ENCODE measurements around the gene AVPR2. TPM values are rescaled to one million over a fixed set of nuclear protein-coding genes. Genes with fewer than 3 reads are reported as not detected.

The AVPR2 gene
- total RNA-seq, 1 experiment from 2014 or later, result not detected

GRCh38 chrX:153909980-153910360 is 5.5 kb downstream of the AVPR2 start:
- H2AFZ ChIP-seq (ENCODE audit: low read depth, low read length, poor library complexity, severe bottlenecking), result no peak overlapping the region
- H3K36me3 ChIP-seq (ENCODE audit: control insufficient read depth in 1 of 2, insufficient read depth in 2 of 2, low read length in 2 of 2), result no peaks in the 10 kb centered on the region
- intact Hi-C loops (cut with micrococcal nuclease), result no loop called here
- ChIA-PET POLR2A (no interaction called here), CTCF (no interaction called here), RAD21 (ENCODE audit: low non-redundant PET in 1 of 2, low total read pairs in 2 of 2, uncharacterized antibody in 2 of 2, unreplicated experiment in 2 of 2) (no interaction called here)
- no peak overlapping the region for H3K4me2 ChIP-seq (ENCODE audit: low read length)
- no peaks in the 10 kb centered on the region for H3K9me2 ChIP-seq (ENCODE audit: insufficient read depth)
- no peaks in the 10 kb centered on the region for H4K20me1 ChIP-seq (ENCODE audit: insufficient read depth)
- no peak overlapping the region for H3K4me3 ChIP-seq (replicated peaks in 1 of 2; ENCODE audit: low read depth in 1 of 2, low read length in 2 of 2)
- H3K9me3 ChIP-seq (ENCODE audit: control insufficient read depth in 1 of 2, insufficient read depth in 1 of 2, low read depth in 1 of 2, low read length in 2 of 2), result no peaks in the 10 kb centered on the region
- DNase-seq (ENCODE audit: low read depth, low spot score) (no peak), ATAC-seq (no peak)
- H3K27me3 ChIP-seq (ENCODE audit: insufficient read depth, low read length), result no peaks in the 10 kb centered on the region
- no peaks in the 10 kb centered on the region for H3K4me1 ChIP-seq (ENCODE audit: control insufficient read depth in 1 of 2, insufficient read depth in 2 of 2, low read length in 2 of 2)
- H3K9ac ChIP-seq (ENCODE audit: low read length), result no peak overlapping the region
- H3K27ac ChIP-seq (ENCODE audit: low read depth, low read length), result no peak overlapping the region
- no TSS peak for BruUV-seq (replicated peaks)
- H3K79me2 ChIP-seq (ENCODE audit: insufficient read depth, low read length), result no peaks in the 10 kb centered on the region
- TF ChIP-seq SP1 (IDR thresholded peaks at IDR 0.05; ENCODE audit: low read depth) (no peak), REST (IDR thresholded peaks at IDR 0.05; ENCODE audit: low read depth) (no peak), RAD21 (IDR thresholded peaks at IDR 0.05; ENCODE audit: low read depth) (no peak), ZFX (IDR thresholded peaks at IDR 0.05) (no peak), SIN3A (IDR thresholded peaks at IDR 0.05; ENCODE audit: low read depth) (no peak), ZNF274 (IDR thresholded peaks at IDR 0.05; ENCODE audit: low read depth, low read length) (no peak)

- no peak overlapping the region for H2AFZ ChIP-seq (ENCODE audit: low read depth, low read length, poor library complexity, severe bottlenecking)
- TF ChIP-seq SP1 (IDR thresholded peaks at IDR 0.05; ENCODE audit: low read depth) (no peak), FOSL1 (IDR thresholded peaks at IDR 0.05; ENCODE audit: low read depth) (no peak), POLR2AphosphoS5 (IDR thresholded peaks at IDR 0.05; ENCODE audit: low read depth, low read length) (no peak), CBX3 (IDR thresholded peaks at IDR 0.05; ENCODE audit: low read depth) (no peak), CEBPB (IDR thresholded peaks at IDR 0.05; ENCODE audit: low read depth) (no peak), YY1 (IDR thresholded peaks at IDR 0.05; ENCODE audit: extremely low read depth, insufficient replicate concordance, low read depth, low read length) (no peak), SRF (IDR thresholded peaks at IDR 0.05; ENCODE audit: low read depth) (no peak), EZH2 (IDR thresholded peaks at IDR 0.05) (no peak)
- TF ChIP-seq, protein P1, sequence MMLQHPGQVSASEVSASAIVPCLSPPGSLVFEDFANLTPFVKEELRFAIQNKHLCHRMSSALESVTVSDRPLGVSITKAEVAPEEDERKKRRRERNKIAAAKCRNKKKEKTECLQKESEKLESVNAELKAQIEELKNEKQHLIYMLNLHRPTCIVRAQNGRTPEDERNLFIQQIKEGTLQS (IDR thresholded peaks at IDR 0.05), result no peak
- TF ChIP-seq, protein P2, sequence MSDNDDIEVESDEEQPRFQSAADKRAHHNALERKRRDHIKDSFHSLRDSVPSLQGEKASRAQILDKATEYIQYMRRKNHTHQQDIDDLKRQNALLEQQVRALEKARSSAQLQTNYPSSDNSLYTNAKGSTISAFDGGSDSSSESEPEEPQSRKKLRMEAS (IDR thresholded peaks at IDR 0.05), result no peak
- no peak overlapping the region for H3K4me3 ChIP-seq (replicated peaks in 1 of 2; ENCODE audit: low read depth in 1 of 2, low read length in 2 of 2)
- ChIA-PET POLR2A (interaction anchor here (0.7 kb wide), 1 partner anchor 11 kb away, joined by 3 read pairs; no protein-coding TSS in a partner anchor), CTCF (interaction anchor here (0.7 kb wide), 1 partner anchor 984 kb away, joined by 3 read pairs; no protein-coding TSS in a partner anchor), RAD21 (ENCODE audit: low non-redundant PET in 1 of 2, low total read pairs in 2 of 2, uncharacterized antibody in 2 of 2, unreplicated experiment in 2 of 2) (no interaction called here)
- H3K4me2 ChIP-seq (ENCODE audit: low read length), result no peak overlapping the region
- H3K36me3 ChIP-seq (ENCODE audit: control insufficient read depth in 1 of 2, insufficient read depth in 2 of 2, low read length in 2 of 2), result no peaks in the 10 kb centered on the region
- H3K27ac ChIP-seq (ENCODE audit: low read depth, low read length), result no peak overlapping the region
- no peaks in the 10 kb centered on the region for H3K4me1 ChIP-seq (ENCODE audit: control insufficient read depth in 1 of 2, insufficient read depth in 2 of 2, low read length in 2 of 2)
- H3K9me3 ChIP-seq (ENCODE audit: control insufficient read depth in 1 of 2, insufficient read depth in 1 of 2, low read depth in 1 of 2, low read length in 2 of 2), result no peaks in the 10 kb centered on the region
- no peaks in the 10 kb centered on the region for H4K20me1 ChIP-seq (ENCODE audit: insufficient read depth)
- H3K9me2 ChIP-seq (ENCODE audit: insufficient read depth), result no peaks in the 10 kb centered on the region
- no peaks in the 10 kb centered on the region for H3K79me2 ChIP-seq (ENCODE audit: insufficient read depth, low read length)
- H3K27me3 ChIP-seq (ENCODE audit: insufficient read depth, low read length), result no peaks in the 10 kb centered on the region
- no peak overlapping the region for H3K9ac ChIP-seq (ENCODE audit: low read length)
- intact Hi-C loops (cut with micrococcal nuclease), result no loop called here
- BruUV-seq (replicated peaks), result no TSS peak
- ATAC-seq, result no peak
- DNase-seq (ENCODE audit: low read depth, low spot score), result no peak
Observed at GRCh38 chrX:153910446-153910845, 6.0 kb downstream of the AVPR2 start.

Data from HCT116 (cell line).